Measurements from ENCODE around the gene ACOT13.
"Not testable (repeated sequence)": the region's sequence is repeated elsewhere in the genome, so short reads cannot be mapped to it uniquely, and the experiment has no call there.

DNA sequence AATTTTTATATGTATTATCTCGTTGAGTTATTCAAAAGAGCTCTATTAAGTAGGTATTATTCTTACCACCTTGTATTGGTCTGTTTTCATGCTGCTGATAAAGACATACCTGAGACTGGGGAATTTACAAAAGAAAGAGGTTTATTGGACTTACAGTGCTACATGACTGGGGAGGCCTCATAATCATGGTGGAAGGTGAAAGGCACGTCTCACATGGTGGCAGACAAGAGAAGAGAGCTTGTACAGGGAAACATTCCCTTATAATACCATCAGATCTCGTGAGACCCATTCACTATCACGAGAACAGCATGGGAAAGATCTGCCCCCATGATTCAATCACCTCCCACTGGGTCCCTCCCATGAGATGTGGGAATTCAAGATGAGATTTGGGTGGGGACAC, 87.5 kb downstream of the ACOT13 start:
- TF ChIP-seq, protein P1, sequence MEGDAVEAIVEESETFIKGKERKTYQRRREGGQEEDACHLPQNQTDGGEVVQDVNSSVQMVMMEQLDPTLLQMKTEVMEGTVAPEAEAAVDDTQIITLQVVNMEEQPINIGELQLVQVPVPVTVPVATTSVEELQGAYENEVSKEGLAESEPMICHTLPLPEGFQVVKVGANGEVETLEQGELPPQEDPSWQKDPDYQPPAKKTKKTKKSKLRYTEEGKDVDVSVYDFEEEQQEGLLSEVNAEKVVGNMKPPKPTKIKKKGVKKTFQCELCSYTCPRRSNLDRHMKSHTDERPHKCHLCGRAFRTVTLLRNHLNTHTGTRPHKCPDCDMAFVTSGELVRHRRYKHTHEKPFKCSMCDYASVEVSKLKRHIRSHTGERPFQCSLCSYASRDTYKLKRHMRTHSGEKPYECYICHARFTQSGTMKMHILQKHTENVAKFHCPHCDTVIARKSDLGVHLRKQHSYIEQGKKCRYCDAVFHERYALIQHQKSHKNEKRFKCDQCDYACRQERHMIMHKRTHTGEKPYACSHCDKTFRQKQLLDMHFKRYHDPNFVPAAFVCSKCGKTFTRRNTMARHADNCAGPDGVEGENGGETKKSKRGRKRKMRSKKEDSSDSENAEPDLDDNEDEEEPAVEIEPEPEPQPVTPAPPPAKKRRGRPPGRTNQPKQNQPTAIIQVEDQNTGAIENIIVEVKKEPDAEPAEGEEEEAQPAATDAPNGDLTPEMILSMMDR (conservative IDR thresholded peaks at IDR 0.05 in 1 of 2, IDR thresholded peaks at IDR 0.05 in 1 of 2; ENCODE audit: low read depth in 1 of 2, low read length in 2 of 2), result not testable (repeated sequence)
- not testable (repeated sequence) for TF ChIP-seq EZH2 (IDR thresholded peaks at IDR 0.05; ENCODE audit: low read length, missing control alignments)

Data from fibroblast of lung (primary cell).